Measurements from ENCODE around the gene HHIPL1.

- TF ChIP-seq CTCF (IDR thresholded peaks at IDR 0.05; ENCODE audit: borderline replicate concordance, extremely low read depth, low read length, poor library complexity, severe bottlenecking), result no peak
- TF ChIP-seq EZH2 (IDR thresholded peaks at IDR 0.05; ENCODE audit: borderline replicate concordance, low read depth, low read length, severe bottlenecking), result no peak
These were observed 45.5 kb upstream of the HHIPL1 start for GRCh38 chr14:99599393-99599792.
